Measurements from ENCODE around the gene FHAD1. TPM values are rescaled to one million over a fixed set of nuclear protein-coding genes. Genes with fewer than 3 reads are reported as not detected.
A peak's percentile ranks its signal among the peaks of the same experiment; 100 is the strongest.

The FHAD1 gene
- total and polyA plus RNA-seq, 9 of the 15 experiments (the other 6 are each of a cell fraction or from before 2014, with no cell fraction given): 0.32 to 2.1 (median 1.5) TPM; not detected in 1

- H3K4me1 ChIP-seq (replicated peaks in 1 of 2; ENCODE audit: control insufficient read depth in 2 of 2, insufficient read depth in 2 of 2, low read length in 2 of 2): peaks cover 0 to 3% of the 10 kb centered on the region in 2 experiments; a peak in 3 of 5 replicates
- BruUV-seq (replicated peaks): no TSS peak
- H3K27ac ChIP-seq (ENCODE audit: extremely low read depth, low read depth, low read length): no peak overlapping the region
- intact Hi-C loops (cut with micrococcal nuclease) (loop anchor here (1.0 to 2.0 kb wide), 3 partner anchors 33 to 144 kb away; no protein-coding TSS in a partner anchor), in situ Hi-C loops (cut with MboI) (loop anchor here (10.0 kb wide), 1 partner anchor 147 kb away; no protein-coding TSS in a partner anchor)
- no peaks in the 10 kb centered on the region for H3K36me3 ChIP-seq (ENCODE audit: control insufficient read depth, insufficient read depth, low read length)
- ChIA-PET CTCF (ENCODE audit: low intra/inter-chr PET ratio) (interaction anchor here (0.8 to 3.9 kb wide), 4 partner anchors 32 to 160 kb away, joined by 3 to 39 read pairs (median 8); no protein-coding TSS in a partner anchor), POLR2A (no interaction called here)
- peak overlapping the region; percentile 20; the same call in 1 of the 2 replicates for H3K4me2 ChIP-seq (ENCODE audit: insufficient read depth, low read length)
- H3K9me1 ChIP-seq (ENCODE audit: control insufficient read depth, insufficient read depth, low read length): no peaks in the 10 kb centered on the region
- peak; percentile 97 for ATAC-seq
- H4K20me1 ChIP-seq (replicated peaks; ENCODE audit: control insufficient read depth, insufficient read depth, low read length): no peaks in the 10 kb centered on the region
- H3K79me2 ChIP-seq (ENCODE audit: control insufficient read depth, insufficient read depth, low read length): no peaks in the 10 kb centered on the region
- peak; percentile 74 to 84 (median 78) for DNase-seq (ENCODE audit: extremely low read depth in 1 of 4, low spot score in 3 of 4)
- 11% methylated on average over 26 of the region's 26 CpGs for WGBS (ENCODE audit: insufficient coverage, low coverage, missing lambda C conversion rate)
- H3K9me3 ChIP-seq (replicated peaks; ENCODE audit: control insufficient read depth, insufficient read depth, low read depth, low read length): no peaks in the 10 kb centered on the region
- H3K27me3 ChIP-seq (ENCODE audit: control insufficient read depth in 2 of 2, insufficient read depth in 2 of 2, low read length in 2 of 2): peaks cover 20 to 33% of the 10 kb centered on the region in 2 experiments
- H3K4me3 ChIP-seq: no peak overlapping the region
- H3K9ac ChIP-seq (ENCODE audit: insufficient read depth in 1 of 2, low read depth in 2 of 2, low read length in 2 of 2): no peak overlapping the region
- FAIRE-seq: peak; percentile 98
- no peak overlapping the region for H2AFZ ChIP-seq (ENCODE audit: low read depth, low read length)
- 0 out of 2 replicates have a peak, but pooled peaks have one; percentile 10 for TF ChIP-seq MBD1 (CRISPR knock-in tag; IDR thresholded peaks at IDR 0.05)
- no peak for TF ChIP-seq XRCC3 (IDR thresholded peaks at IDR 0.05)
- TF ChIP-seq BCL6 (CRISPR knock-in tag; IDR thresholded peaks at IDR 0.05): no peak
- no peak for TF ChIP-seq HES1 (IDR thresholded peaks at IDR 0.05; ENCODE audit: low read depth)
- TF ChIP-seq ZNF717 (CRISPR knock-in tag; IDR thresholded peaks at IDR 0.05): no peak
- TF ChIP-seq CCAR2 (IDR thresholded peaks at IDR 0.05; ENCODE audit: low read depth, low read length): no peak
- no peak for TF ChIP-seq ZNF511 (CRISPR knock-in tag; IDR thresholded peaks at IDR 0.05)
- TF ChIP-seq RAD21 (CRISPR knock-in tag; conservative IDR thresholded peaks at IDR 0.05 in 1 of 2, IDR thresholded peaks at IDR 0.05 in 1 of 2): peak; percentile 97 to 98
- TF ChIP-seq ZNF318 (IDR thresholded peaks at IDR 0.05; ENCODE audit: borderline replicate concordance in 1 of 2, low read depth in 1 of 2): no peak
Observed at GRCh38 chr1:15272009-15272781, 25.2 kb downstream of the FHAD1 start.

Data from K562 (cell line).